Mononuclear cell (primary cell): ENCODE measurements around the gene ANTXR1. TPM values are rescaled to one million over a fixed set of nuclear protein-coding genes. Genes with fewer than 3 reads are reported as not detected.

Experiments used
- H3K27me3 ChIP-seq: 2 replicates; pipeline ENCODE4 v1.6.0; 2011; ENCODE audit warnings: low read length, control low read depth; ENCODE audit not compliant: insufficient read depth
- H3K4me1 ChIP-seq: 2 replicates; pipeline ENCODE4 v1.5.1; 2011; ENCODE audit warnings: mild to moderate bottlenecking, low read length, control low read depth; ENCODE audit not compliant: insufficient read depth
- H3K4me3 ChIP-seq: 2 replicates; pipeline ENCODE4 v1.5.1; 2011; ENCODE audit warnings: mild to moderate bottlenecking, low read length, moderate library complexity
- H3K9me3 ChIP-seq: 2 replicates; pipeline ENCODE4 v1.5.1; 2011; ENCODE audit warnings: low read depth, mild to moderate bottlenecking, control low read depth, low read length
- total RNA-seq: library from RNA; depleted of rRNA; stranded (reverse); fragments of >200 nt; gene quantifications from one replicate; pipeline ENCODE4 v1.2.3, GENCODE V29; 2012

ANTXR1 gene
- total RNA-seq, 1 donor: under 0.01 TPM

DNA sequence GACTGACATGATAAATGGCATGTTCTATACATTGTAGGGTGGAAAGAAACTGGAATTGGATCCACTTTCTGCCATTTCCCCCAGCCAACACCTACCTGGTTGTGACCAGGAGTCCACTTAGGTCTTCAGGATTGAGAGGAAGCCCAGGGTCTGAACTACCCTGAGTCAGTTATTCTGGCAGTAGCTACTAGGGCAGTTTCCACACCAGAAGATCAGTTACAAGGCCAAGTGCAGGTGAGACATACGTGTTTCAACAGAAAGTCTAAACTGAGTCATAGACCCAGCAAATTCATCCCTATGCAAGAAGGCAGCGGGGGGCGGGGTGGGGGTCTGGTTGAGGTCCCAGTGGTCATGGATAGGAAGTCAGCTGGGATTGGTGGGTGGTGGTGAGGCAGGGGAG is 21.9 kb downstream of the ANTXR1 start:
- no peak overlapping the region for H3K4me3 ChIP-seq

DNA sequence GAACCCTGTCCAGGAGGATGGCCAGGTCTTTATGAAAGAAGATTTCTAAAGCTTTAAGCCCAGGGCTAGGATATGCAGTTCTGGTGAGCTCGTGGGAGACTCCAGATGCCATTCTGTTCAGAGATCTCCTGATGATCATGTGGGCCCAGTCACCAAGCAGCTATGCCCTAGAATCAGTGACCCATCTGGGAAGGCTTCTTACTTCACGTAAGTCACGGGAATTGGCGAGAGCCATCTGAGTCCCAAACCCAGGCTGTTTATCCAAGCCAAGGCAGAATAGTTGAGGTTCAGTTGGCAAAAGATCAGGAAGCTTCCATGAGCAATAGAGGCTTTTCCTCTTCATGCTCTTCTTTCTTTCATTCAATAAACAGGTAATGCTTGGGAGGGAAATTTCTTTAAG is 23.9 kb downstream of the ANTXR1 start:
- peaks cover 7% of the 10 kb centered on the region for H3K27me3 ChIP-seq
- no peaks in the 10 kb centered on the region for H3K9me3 ChIP-seq
- H3K4me3 ChIP-seq: no peak overlapping the region

More for the DNA sequence above, 21.9 kb downstream of the ANTXR1 start:
- no peaks in the 10 kb centered on the region for H3K9me3 ChIP-seq
- peaks cover 7% of the 10 kb centered on the region for H3K27me3 ChIP-seq
- H3K4me1 ChIP-seq: no peaks in the 10 kb centered on the region

DNA sequence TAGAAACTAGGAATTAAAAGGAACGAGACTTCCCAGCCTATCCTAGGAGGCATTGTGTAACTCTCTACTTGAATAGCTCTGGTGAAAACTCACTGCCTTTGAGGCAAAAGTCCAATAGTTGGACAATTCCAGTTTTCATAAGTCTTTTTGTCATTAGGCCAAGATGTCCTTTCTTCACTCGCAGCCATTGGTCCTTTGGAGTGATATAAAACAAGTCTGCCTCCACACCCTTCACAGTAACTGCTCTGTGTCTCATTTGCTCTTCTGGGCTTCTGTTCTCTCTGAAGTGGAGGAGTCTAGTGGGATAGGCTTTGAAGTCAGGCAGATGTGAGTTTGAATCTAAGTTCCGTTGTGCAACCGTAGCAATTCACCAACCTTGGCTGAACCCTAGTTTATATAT is 28.2 kb downstream of the ANTXR1 start:
- Histone ChIP-seq H3K4me3 (no peak overlapping the region), H3K27me3 (peaks cover 7% of the 10 kb centered on the region), H3K4me1 (no peaks in the 10 kb centered on the region), H3K9me3 (no peaks in the 10 kb centered on the region)

More for the DNA sequence above, 23.9 kb downstream of the ANTXR1 start:
- no peaks in the 10 kb centered on the region for H3K4me1 ChIP-seq

DNA sequence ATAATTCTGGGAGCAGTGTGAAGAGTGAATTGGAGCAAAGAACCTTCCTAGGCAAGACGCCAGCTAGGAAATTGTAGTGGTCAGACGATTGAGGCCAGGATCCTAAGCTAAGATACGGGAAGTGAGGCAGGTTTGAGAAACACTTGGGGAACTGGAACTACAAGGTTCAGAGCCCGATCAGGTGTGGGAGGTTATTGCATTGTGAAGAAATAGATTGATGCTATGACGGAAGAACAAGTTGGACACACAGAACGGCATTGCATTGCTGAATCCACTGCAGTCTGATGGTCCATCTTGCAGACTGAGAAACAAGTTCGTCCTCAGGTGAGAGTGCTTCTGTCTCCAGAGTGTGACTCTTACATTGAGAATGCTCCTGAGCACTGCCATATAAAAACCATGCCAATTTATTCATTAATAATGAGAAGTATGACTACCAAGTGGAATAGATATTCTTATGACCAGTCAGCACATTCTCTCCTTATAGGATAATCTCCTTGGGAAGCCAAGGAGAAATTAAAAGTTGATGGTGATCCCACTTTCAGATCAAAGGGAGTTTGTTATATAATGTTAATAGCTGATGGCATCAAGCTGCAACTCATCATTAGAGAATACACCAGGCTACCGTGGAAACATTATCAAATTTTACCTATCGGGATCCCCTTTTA is 30.9 kb downstream of the ANTXR1 start:
- no peaks in the 10 kb centered on the region for H3K4me1 ChIP-seq
- H3K9me3 ChIP-seq: no peaks in the 10 kb centered on the region
- H3K4me3 ChIP-seq: no peak overlapping the region
- H3K27me3 ChIP-seq: peaks cover under 1% of the 10 kb centered on the region

DNA sequence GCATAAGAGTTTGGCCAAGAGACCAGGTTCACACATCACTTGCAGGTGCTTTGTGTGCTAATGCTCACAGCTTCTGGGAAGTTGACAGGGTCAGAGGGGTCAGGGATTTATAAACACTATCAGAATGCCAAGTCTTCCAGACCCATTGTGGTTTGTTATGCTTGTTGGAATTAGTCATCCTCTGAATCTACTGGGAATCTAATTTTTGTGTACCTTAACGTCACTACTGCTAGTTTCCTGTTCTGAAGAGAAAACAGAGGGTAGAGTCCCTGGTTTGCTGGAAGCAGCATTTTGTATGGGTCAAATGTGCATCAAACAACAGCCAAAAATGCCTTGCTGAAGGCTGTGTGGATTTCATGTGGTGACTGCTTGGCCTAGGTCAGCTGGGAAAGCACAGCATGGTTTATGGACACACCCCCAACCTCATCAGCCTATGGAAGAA is 33.3 kb downstream of the ANTXR1 start:
- Histone ChIP-seq H3K9me3 (no peaks in the 10 kb centered on the region), H3K4me1 (no peaks in the 10 kb centered on the region), H3K27me3 (no peaks in the 10 kb centered on the region), H3K4me3 (no peak overlapping the region)

DNA sequence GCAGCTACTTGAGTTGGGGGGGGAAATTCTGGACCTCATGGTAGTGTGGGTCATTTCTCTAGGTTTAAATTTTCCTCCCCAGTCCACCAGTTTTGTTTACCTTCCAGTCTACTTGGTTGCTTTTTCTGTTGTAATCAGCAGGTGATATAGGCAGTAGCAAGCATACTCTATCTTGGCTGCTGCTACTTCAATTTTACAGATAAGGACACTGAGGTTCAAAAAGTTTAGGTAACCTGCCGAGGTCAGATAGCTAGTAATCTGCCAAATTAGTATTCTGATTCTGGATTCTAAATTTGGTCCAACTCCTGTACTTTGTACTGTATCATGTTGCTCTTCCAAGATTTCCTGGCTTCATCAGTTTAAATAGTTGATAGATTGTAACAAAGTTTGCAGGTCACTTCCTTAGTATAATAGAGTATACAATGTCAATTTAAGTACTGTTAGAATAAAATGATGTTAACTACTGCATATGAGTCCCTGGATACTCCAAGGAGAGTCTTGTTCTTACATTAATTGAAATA is 34.7 kb downstream of the ANTXR1 start:
- no peaks in the 10 kb centered on the region for H3K9me3 ChIP-seq
- H3K4me1 ChIP-seq: no peaks in the 10 kb centered on the region
- no peak overlapping the region for H3K4me3 ChIP-seq
- H3K27me3 ChIP-seq: no peaks in the 10 kb centered on the region

DNA sequence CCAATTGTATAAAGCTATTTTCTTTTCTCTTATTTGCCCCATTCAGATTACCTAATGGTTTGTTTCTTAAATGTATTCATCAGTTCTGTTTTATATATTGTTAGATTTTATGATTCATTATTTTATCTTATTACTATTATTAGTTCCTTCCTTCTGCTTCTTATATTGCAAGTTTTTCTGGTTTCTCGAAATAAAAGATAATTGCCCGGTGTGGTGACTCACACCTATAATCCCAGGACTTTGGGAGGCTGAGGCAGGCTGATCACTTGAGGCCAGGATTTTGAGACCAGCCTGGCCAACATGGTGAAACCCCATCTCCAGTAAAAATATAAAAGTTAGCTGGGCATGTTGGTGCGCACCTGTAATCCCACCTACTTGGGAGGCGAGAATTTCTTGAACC is 37.8 kb downstream of the ANTXR1 start:
- Histone ChIP-seq H3K9me3 (no peaks in the 10 kb centered on the region), H3K4me3 (no peak overlapping the region)

DNA sequence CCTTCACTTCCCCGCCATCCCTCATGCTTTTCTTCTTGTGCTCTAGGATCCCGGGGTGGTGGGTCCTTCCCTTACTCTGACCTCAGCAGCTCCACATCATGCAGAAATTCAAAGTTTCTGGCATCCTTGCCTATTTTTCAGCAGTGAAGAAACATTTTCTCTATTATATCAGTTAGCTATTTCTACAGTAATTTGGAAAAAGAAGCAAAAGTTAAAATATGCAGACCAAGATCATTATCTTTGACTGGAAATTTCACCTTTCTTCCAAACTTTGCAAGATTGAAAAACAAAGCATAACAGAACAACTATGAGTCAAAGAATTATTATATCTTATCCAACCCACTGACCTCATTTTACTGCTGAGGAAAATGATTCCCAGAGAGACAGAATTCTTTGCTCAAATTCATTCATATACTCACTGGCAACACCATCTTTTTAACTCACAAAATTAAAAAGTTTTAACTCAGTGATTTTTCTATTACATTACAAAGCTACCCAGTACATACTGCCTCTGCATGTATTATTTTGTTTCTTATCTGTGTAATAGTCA is 40.5 kb downstream of the ANTXR1 start:
- Histone ChIP-seq H3K4me3 (no peak overlapping the region), H3K27me3 (peaks cover 3% of the 10 kb centered on the region), H3K9me3 (no peaks in the 10 kb centered on the region), H3K4me1 (no peaks in the 10 kb centered on the region)

More for the DNA sequence above, 37.8 kb downstream of the ANTXR1 start:
- Histone ChIP-seq H3K27me3 (peaks cover 3% of the 10 kb centered on the region), H3K4me1 (no peaks in the 10 kb centered on the region)

DNA sequence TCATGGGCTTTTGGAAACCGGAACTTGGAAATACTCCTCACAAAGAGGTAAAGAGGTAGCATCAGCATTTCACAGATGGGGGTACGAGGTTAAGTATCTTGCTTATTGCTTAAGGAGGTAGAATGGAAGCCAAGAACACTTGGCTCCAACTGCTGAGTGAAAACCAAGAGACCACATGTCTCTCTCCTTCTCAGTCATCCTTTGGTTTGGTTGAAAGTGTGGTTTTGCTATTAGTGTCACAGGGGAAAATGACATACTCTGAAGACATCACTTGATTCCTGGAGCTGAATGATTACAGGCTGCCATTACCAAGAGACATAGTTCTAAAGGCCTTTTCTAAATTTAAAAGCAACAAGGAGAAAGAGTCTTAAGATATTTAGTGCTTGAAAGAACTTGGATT is 41.5 kb downstream of the ANTXR1 start:
- Histone ChIP-seq H3K4me3 (no peak overlapping the region), H3K4me1 (no peaks in the 10 kb centered on the region), H3K27me3 (peaks cover 3% of the 10 kb centered on the region), H3K9me3 (no peaks in the 10 kb centered on the region)

DNA sequence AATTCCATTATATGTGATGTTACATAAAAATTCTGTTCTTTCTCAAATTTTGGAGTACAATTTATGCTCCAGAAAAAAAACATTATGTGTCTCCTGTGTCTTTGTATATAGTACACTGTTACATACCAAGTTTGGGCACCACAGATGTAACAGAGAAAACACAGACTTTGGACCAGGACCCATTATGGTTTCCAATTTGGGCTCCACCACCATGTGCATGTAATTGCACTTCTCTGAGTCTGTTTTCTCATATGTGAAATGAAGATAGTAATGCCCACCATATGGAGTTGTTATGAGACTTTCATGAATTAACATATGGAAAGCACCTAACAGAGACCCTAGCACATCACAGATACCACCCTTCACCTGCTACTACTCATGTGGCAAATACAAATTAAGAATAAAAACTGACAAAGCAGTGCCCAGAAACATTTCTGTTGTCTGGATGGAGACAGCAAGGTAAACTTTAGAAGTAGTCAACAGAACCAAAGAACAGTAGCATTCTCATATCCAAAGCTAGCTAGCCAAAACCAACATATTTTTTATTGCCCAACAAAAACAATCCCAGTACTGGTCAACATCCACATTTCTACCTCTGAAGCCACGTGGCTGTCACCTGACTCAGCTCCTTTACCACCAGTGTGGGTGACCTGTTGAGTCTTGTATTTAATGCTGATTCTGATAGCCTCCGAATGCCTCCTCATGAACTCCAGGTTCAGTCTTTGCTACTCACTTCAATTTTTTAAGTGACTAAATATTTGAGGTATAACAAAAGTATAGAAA is 42.9 kb downstream of the ANTXR1 start:
- H3K4me3 ChIP-seq: no peak overlapping the region

DNA sequence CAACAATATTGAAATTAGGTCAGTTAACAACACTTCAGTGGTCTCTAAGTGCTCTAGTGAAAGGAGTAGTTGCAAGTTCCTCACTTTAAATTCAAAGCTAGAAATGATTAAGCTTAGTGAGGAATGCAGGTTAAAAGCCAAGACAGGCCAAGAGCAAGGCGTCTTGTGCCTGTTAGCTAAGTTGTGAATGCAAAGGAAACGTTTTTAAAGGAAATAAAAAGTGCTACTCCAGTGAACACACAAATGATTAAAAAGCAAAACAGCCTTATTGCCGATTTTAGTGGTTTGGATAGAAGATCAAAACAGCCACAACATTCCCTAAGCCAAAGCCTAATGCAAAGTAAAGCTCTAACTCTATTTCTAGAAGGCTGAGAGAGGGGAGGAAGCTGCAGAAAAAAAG is 44.7 kb downstream of the ANTXR1 start:
- H3K4me3 ChIP-seq: no peak overlapping the region
- H3K27me3 ChIP-seq: peaks cover 12% of the 10 kb centered on the region
- no peaks in the 10 kb centered on the region for H3K4me1 ChIP-seq
- H3K9me3 ChIP-seq: no peaks in the 10 kb centered on the region

More for the DNA sequence above, 42.9 kb downstream of the ANTXR1 start:
- H3K4me1 ChIP-seq: no peaks in the 10 kb centered on the region
- H3K9me3 ChIP-seq: no peaks in the 10 kb centered on the region
- H3K27me3 ChIP-seq: peaks cover 3% of the 10 kb centered on the region

DNA sequence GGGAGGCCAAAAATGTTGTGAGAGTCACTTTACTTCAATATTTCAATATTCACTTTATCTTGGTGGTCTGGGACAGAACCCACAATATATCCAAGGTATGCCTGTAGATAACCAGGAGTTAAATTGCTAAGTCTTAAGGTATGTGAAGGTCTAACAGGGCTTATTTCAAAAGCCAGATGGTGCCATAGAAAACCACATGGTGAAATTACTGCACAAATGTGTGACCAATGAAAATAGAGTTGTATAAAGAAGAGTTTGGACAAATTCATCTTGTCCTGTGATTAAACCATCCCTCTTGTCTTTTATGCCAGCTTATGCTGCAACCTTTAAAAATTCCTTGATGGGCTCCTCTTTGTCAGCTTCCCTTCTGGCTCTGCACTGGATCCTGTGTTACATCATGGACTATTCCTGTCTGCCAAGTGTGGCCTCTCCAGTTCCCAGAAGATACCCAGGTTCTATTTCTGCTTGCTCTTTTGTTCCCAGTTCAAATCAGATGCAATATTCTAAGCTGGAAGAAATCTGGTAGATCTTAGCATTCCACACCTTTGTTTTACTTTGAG is 46.8 kb downstream of the ANTXR1 start:
- H3K9me3 ChIP-seq: peaks cover 9% of the 10 kb centered on the region

DNA sequence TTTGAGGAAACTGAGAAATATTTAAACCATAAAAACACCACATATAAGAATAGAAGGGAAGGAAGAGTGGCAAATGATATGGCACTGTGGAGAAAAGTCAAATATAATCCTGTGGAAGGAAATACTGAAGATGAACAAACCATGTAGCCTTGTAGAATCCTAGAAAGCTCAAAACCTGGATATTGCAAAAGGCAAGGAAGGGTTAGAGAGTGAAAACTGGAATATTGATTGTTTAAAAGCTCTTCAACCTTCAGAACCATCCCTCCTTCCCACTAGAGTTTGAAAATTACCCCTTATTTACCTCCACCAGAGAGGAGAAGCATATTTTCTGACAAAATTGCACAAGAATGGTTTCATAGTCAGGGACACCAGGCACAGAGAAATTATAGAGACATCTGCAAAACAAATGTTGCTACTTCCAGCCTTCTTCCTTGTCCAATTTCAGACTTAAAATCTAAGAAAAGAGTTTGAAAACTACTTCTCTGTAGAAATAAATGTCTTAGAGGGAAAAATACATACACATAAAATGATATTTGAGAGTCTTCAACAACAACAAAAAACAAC is 48.0 kb downstream of the ANTXR1 start:
- Histone ChIP-seq H3K27me3 (peaks cover 15% of the 10 kb centered on the region), H3K9me3 (peaks cover 9% of the 10 kb centered on the region), H3K4me3 (no peak overlapping the region), H3K4me1 (no peaks in the 10 kb centered on the region)

More for the DNA sequence above, 46.8 kb downstream of the ANTXR1 start:
- H3K4me3 ChIP-seq: no peak overlapping the region
- peaks cover 15% of the 10 kb centered on the region for H3K27me3 ChIP-seq
- H3K4me1 ChIP-seq: no peaks in the 10 kb centered on the region

DNA sequence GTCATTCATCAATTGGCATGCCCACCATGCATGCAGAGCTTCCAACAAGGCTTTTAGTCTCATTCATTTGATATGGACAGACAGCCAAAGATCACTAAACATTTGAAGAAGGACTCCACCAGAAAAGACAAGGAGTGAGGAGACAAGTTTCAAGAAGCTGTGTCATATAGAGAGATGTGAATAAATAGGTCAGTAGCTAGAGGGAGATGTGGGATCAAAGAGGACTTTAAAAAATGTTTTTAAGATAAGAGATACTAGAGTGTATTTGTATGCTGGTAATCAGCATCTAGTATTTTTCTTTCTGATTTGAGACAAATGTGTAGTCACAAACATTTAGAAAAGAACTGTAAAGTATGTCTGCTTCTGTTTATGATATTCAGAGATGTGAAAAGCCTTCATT is 48.5 kb downstream of the ANTXR1 start:
- peaks cover 9% of the 10 kb centered on the region for H3K9me3 ChIP-seq
- H3K4me3 ChIP-seq: no peak overlapping the region
- H3K27me3 ChIP-seq: peaks cover 15% of the 10 kb centered on the region
- no peaks in the 10 kb centered on the region for H3K4me1 ChIP-seq
